ENCODE results near the gene PAPPA2.

Gene PAPPA2

DNA sequence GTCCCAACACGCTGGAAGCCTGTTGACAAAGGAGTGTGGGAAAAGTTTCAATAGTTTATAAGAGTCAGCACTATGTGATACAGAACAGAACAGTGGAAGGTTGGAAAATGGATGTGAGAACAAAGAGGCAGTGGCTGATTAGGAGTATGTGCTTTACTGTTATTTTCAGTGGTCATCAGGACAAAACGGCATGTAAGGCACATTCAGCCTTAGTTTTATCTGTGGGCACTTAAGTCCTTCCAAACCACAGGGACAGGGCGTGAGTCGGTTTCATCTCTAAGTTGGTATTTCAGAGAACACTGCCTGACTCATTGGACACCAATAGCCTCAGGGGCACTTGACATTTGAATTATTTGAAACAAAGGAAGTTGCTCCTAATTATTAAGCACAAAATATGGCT, 394.7 kb downstream of the PAPPA2 start:
- no peak for DNase-seq (ENCODE audit: low read depth)

DNA sequence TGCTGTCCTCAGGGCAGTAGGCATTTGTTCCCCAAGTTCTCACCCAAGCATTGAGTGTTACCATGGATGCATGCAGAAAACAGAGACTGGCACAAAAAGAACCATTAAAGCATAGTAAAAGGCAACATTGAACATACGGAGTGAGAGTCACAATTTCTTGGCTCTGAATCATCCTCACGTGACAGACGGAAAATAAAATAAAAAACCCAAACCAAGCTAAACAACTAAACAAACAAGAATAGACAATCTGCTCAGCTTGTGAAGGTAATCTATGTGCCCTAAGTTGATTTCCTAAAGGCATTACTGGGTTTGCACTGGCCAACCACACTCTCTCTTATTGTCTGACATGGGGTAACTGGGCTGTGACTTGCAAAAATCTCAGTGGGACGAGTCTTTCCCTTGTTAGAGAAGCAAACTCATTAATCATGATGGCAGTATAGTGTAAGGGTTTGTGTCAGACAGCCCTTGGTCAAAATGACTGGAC, 395.5 kb downstream of the PAPPA2 start:
- no peak for DNase-seq (ENCODE audit: low read depth)

DNA sequence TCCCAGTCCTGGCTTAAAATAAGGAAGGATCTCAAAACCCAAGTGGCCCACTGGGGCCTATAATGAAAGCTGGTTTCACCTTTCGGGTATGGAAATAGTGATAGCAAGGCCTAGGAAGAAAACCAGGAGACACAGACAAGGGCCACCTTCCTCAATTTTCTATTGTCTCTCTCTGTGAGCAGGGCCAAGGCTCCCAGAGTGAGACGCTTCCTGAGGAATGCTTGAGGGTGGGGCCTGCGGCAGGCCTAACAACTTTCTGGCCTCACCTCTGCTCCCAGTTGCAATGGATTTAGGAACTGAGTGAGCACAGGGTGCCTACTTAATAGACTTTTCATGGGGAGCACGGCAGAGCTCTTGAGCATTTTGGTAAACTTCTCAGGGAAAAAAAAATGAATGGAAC, 400.6 kb downstream of the PAPPA2 start:
- no peak for DNase-seq (ENCODE audit: low read depth)

DNA sequence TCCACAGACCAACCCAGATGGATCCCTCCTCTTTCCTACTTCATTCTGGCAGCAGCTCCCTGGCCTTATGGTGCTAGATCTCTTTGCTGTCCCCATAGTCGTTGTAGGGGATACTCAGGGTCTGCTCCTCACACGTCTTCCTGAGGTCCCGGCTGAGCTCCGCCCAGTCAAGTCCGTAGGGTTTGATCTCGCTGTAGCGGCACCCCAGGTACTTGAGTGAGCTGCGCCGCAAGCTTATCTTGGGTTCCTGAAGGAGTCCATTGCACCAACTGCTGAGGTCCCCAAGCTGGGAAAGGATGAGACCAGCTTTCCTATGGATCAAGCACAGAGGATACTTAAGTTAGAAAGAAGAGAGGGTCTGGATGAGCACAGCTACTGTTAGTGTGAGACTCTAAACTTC, 401.2 kb downstream of the PAPPA2 start:
- DNase-seq (ENCODE audit: low read depth): no peak

DNA sequence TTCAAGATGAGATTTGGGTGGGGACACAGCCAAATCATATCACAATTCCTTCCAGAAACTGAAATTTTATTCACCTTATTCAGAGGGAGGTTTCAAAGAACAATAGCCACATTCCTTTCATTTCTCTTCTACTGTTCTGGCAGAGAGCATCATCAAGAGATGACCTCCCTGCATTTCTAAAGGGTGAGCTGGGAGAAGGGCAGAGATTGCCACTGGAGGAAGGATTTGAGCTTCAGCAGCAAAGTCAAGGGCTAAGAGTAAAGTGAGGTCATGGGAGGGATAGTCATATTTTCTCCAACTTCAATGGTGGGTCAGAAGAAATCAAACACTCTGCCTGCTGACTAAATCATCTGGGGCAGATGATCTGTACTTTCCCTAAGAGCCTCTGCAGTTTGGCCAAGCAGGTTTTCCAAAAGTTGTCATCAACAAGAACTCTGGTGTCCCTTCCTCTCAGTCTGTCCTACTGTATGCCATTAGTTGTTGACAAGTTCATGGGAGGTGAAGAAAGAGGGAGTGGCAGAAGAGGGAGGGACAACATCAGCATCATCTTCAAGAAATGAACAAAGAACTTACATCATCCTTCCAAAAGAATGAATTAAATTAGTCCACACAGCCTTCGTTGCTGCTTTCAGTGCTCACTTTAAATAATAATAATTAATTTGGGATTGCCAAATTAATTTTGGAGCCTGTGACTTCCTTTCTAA, 403.2 kb downstream of the PAPPA2 start:
- no peak for DNase-seq (ENCODE audit: low read depth)

DNA sequence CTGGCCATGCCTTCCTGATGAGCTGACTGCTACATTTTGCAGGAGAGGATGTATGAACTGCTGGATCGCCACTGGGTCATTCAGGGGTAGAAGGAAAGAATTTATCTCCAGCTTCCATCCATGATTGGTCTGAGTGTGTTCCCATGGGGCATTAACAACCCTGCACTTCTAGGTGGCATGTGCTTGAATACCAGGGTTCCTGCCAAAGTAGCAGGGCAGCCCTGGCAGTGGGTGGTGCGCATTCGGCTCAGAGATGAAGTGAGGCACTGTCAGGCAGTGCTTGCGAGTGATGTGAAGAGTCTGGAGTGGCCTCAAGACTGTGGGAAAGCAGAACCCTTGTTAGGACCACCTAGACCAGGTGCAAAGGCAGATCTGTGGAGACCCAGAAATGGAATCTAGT, 406.6 kb downstream of the PAPPA2 start:
- DNase-seq (ENCODE audit: low read depth): no peak

DNA sequence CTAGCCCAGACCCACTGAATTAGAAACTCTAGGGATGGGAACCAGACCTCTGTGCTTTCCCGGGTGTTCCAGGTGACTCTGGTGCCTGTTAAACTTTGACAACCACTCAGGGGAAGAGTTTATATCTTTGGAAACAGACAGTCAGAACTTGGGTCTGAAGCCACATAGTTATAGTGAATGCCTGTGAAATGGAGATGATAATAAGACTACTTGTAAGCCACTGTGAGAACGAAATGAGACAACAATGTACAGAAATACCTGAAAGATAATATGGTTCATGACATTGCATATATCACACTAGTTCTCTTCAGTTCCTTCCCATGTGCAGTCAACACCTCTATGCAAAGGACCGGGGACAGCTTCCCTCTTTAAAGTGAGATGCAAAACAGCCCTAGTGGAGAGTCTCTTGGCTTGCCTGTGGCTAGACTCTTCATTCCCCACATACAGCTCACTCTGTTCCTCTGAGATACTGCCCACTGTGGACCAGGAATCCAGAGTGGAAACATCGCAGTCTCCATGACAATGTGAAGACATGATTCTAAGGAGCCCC, 414.1 kb downstream of the PAPPA2 start:
- no peak for DNase-seq (ENCODE audit: low read depth)

DNA sequence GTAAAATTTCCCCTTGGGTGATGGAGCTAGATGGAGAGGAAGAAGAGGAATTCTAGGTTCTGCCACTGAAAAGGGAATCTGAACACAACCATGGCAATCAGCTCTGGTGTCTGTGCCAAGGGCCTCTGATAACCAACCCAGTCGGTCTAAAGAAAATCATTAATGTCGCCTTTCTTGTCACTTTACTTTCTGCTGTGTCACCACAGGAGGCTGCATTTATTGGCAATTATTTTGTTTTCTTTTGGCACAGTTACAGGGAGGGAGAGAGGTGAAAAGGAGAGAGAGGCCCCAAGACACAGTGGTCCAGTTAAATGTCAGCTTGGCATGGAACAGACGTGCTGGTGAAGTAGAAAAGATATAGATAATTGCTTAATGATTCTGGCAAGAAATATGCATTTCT, 414.6 kb downstream of the PAPPA2 start:
- no peak for DNase-seq (ENCODE audit: low read depth)

DNA sequence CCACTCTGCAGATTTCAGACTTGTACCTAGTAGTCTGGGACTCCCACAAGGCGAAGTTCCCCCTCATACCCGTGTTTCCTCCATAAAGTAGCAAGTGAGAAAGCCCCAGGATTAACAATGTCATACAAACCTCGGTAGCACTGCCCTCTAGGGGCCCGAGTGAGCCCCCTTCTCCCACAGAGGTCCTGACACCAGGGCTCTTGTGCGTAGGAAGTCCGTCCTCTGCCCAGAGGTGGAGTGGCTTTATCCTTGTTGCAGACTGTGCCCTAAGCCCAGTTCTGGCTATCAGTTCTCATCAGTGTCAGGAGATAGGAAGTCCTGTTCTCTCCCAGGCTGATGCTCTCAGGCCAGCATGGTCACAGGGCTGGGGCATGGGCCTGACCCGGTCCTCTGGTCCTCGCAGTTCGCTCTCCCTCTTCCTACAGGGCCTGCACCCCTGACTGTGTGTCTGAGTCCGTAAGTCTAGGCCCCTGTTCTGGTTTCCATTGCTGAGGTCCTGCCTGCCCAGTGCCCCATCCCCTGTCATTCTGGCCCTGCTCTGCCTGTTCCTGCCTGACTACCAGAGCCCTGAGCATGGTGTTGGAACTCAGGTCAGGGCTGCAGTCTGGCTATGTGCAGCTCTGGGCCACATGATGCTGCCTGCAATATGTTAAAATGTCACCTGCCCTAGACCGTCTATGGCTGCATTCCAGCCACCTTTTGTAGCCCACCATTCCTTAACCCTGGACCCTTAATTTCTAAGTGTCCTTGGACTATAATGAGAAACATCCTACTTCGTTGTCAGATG, 416.0 kb downstream of the PAPPA2 start:
- no peak for DNase-seq (ENCODE audit: low read depth)

DNA sequence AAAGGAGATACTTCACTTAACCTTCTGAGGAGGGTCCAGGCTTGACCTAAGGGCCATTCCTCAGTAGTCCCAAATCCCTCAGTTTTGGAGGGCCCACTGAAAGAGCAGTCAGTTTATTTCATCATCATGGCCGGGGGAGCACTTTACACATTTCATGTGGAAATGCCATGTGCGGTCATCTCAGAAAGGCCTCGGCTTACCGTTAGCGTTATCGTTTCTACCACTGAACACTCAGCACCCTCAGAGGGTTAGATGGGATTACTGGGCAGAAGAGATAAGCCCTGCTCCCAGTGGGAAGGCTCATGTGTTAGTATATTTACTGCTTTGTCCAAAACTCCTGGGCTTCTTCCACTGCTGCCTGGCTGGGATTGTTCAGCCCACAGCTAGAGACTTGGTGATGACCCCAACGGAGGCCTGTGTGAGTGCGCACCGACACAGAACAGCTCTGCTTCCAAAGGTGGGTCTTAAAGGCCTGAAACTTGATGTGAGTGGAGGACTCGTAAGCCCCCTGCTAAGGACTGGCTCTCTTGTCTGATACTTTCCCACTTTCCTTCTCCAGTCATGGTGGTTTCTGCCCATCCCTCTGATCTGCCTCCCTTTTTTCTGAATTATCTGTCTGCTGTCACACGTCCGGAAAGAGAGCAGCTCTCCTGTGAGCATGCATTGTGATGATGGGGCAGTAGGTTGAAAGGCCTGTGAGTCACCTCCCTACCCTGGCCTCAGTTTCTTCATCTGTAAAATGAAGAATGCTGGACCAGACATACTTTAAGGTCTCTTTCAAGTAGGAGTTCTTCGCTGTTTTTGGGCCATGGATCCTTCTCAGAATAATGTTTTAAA, 417.0 kb downstream of the PAPPA2 start:
- no peak for DNase-seq (ENCODE audit: low read depth)

DNA sequence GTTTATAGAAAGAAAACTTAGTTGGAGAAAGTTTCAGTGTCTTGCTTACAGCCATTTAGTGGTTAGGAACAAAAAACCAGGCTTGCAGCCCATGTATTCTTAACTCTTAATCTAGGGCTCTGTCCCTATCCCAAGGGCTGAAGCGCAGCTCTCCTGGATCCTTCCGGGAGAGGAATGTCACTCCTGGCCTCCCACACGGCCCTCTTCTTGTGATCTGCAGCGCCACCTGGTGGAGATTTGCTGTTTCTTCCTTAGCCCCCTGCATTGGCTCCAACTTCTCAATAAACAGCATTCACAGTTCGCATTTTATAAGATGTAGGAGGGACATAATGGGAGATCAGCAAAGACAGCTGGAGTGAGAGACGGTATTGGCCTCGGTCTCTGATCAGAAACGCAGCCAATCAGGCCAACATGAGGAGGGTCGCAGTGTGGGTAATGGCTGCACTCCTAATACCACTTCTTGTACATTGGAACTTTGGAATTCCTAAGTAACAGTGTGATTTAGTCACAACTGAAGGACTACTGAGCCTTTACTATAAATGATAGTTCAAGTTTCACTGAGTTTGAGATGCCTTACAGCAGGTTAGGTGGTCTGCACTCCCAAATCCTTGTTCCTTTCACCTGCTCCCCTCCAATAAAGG, 418.1 kb downstream of the PAPPA2 start:
- DNase-seq (ENCODE audit: low read depth): peak; percentile 8

DNA sequence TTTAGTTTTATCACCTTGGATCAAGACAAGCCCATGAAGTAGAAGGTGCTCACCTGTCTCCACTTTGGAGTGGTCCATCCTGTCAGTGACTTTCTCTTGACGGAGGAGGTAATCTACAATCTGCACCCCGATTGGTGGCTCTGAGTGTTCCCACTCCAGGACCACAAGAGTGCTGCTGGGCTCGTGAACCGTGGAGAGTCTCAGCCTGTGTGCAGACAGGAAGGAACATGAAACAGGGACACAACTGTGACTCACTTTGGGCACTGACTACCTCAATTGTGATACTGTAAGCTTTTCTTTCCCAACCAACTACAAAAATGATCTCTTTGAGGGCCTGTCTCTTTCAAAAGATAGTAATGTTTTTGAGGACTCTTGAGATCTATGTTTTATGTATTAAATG, 421.3 kb downstream of the PAPPA2 start:
- no peak for DNase-seq (ENCODE audit: low read depth)

DNA sequence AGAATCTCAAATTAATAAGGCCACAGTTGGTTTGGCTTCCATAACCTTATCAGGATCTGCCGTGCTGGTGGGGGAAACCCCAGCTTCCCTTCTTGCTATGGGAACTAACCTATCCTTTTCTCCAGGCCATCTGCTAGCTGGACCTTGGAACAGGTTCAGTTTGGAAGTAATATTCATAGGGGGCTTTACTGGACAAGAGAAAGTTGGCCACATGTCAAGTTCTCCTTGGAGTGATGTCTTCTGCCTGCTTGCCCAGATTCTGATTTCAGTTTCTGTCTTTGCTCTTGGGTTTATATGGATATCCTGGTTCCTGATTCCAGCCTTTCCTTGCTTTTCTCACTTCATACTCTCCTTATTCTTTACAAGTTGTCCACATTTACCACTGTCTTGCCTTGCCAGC, 421.9 kb downstream of the PAPPA2 start:
- DNase-seq (ENCODE audit: low read depth): no peak

DNA sequence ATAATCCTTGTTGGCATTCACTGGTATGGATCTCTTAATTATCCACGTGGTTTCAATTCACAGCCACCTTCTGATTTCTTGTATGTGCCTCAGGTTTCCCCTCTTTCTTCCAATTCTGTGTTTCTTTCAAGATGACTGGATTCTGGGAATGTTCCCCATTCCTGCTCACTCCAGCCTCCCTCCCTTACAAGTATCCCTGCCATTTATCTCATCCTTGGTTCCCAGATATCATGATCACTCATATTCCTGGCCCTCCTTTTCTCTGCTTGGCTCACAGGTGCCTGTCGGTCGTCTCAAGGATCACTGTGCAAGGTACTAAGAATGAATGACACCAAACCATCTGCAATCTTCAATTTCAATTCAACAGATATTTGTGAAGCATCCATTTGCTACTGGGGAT, 422.4 kb downstream of the PAPPA2 start:
- no peak for DNase-seq (ENCODE audit: low read depth)

DNA sequence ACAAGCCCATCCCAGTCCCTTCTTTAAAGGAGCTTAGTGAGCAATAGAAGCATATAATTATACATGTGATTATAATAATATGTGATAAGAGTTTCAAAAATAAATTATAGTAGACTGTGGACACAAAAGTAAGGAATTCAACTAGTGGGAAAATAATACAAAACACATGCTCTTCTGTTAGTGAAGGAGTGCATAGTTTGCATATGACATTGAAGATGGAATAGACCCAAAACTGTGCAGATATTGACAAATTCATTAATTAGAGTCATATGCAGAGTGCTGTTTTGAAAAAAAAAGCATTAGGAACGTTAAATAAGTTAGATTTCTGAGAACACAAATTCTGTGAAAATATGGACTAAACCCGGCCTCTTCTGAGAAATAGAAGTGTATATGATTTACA, 422.8 kb downstream of the PAPPA2 start:
- no peak for DNase-seq (ENCODE audit: low read depth)

DNA sequence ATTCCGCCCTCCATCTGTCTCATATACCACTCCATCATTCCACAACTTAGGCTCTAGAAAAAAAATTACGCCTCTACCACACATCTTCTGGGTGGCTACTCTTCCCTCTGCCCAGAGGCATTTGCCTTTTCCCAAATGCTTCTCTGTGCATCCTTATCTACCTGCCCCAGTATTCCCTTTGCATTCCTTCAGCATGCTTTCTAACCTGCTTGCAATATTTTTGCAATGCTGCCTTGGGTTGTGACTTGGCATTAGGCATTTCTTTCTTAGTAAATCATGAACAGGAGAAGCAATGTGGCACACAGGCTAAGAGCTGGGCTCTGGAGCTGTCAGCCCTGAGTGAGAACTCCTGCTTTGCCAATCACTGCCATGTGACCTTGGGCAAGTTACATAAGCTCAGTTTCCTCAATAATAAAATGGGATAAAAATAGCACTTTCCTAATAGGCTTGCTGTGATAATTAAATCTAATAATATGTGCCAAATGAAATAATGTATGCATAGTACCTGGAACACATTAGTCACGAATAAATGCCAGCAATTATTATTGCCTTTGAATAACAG, 425.6 kb downstream of the PAPPA2 start:
- no peak for DNase-seq (ENCODE audit: low read depth)

DNA sequence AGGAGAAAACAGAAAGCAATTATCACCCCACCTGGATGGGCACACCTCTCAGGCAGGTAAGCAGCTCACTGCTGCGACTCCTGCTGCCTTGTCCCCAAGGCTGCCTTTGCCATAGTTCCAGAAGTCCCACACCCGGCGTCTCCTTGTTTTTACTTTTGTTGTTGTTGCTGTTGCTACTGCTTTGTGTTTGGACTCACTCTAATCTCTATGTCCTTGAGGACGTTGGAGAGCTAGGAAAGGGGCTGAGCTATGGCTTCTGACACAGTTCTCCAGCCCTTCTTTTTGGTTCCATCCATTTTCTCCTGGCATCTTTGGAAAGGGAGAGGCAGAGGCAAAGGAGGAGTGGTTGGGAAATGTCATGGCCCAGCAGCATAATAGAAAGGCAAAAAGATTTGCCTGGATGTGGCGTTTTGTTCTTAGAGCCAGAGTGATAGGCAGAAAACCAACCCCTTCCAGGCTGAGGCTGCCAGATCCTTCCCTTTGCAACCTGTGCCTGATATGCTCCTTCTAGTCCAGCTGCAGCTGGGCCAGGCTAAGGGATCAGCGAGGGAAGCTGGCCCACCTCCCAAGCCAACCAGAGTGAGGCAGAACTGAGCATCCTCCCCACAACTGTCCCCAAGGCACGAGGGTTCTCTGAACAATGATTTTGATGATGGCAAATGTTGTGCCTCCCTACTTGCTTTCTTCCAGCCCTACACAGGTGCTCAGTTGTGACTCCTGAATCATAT, 430.8 kb downstream of the PAPPA2 start:
- DNase-seq (ENCODE audit: low read depth): no peak

DNA sequence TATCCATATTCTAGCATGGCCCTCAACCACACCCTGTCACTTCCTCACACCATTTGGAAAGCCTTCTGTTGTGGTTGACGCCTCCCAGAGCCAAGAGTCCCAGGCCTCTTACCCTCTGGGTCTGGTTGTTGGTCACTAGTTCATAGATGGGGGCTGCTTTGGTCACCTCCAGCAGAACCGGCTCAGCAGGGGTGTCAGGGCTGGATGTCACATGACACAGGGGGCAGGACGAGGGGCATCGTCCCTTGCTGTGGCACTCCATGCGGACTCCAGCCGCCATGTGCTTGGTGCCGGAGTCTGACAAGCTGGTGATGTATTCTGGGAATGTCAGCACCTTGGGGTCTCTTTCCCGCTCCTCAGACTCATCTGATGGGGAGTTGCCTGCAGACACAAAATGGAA, 431.5 kb downstream of the PAPPA2 start:
- no peak for DNase-seq (ENCODE audit: low read depth)

Measured in activated T-cell treated with anti-CD3 and anti-CD28 coated beads for 24 hours (primary cell).